Transverse colon (tissue), 4 donors: Measurements from ENCODE around the gene MSI2. TPM values are rescaled to one million over a fixed set of nuclear protein-coding genes. Genes with fewer than 3 reads are reported as not detected.

Source experiments
- DNase-seq: peaks from one replicate; pipeline ENCODE4 v3.0.0-alpha.2; 2019
- H3K27ac ChIP-seq, 4 donors: fragments of 200-600 bp; sonication (generic); 2 replicates each; pipeline ENCODE4 v1.5.1; 2016 to 2018; ENCODE audit warnings: inconsistent platforms in 4 of 4
- H3K27me3 ChIP-seq: fragments of 200-600 bp; sonication (generic); 2 replicates; pipeline ENCODE4 v1.5.1; 2017; ENCODE audit warnings: inconsistent platforms
- H3K36me3 ChIP-seq, 4 donors: fragments of 200-600 bp; sonication (generic); 2 replicates each; pipeline ENCODE4 v1.5.1; 2017 to 2019; ENCODE audit warnings: inconsistent platforms in 4 of 4
- H3K4me1 ChIP-seq, 4 donors: fragments of 200-600 bp; sonication (generic); 2 replicates each; pipeline ENCODE4 v1.5.1; 2017 to 2020; ENCODE audit warnings: inconsistent platforms in 4 of 4
- H3K4me3 ChIP-seq, 4 donors: fragments of 200-600 bp; sonication (generic); 1 replicate in 1 of 4; 2 replicates in 3 of 4; pipeline versions ENCODE4 v1.5.1 to v1.6.1; 2017 to 2019; ENCODE audit warnings: inconsistent platforms in 4 of 4
- H3K9me3 ChIP-seq, 2 donors: fragments of 200-600 bp; sonication (generic); 2 replicates each; pipeline ENCODE4 v1.5.1; 2017 to 2019; ENCODE audit warnings: inconsistent platforms in 2 of 2
- CTCF ChIP-seq, 5 experiments: fragments of 200-600 bp in 3 of 5; fragments of 450-650 bp in 2 of 5; sonication (generic) in 3 of 5; IDR thresholded peaks; 1 replicate in 2 of 5; 2 replicates in 3 of 5; pipeline ENCODE4 v1.5.1; 2016 to 2017; ENCODE audit warnings: antibody characterized with exemption in 5 of 5, inconsistent platforms in 3 of 5, mild to moderate bottlenecking in 2 of 5, moderate library complexity in 1 of 5
- EP300 ChIP-seq: sonication (generic); formaldehyde crosslinking; IDR thresholded peaks from one replicate; pipeline ENCODE4 v1.6.1; 2017; ENCODE audit warnings: antibody characterized with exemption, low read depth
- POLR2A ChIP-seq: fragments of 450-650 bp; IDR thresholded peaks from one replicate; pipeline ENCODE4 v1.6.1; 2016; ENCODE audit warnings: antibody characterized with exemption, mild to moderate bottlenecking, moderate library complexity
- POLR2AphosphoS5 ChIP-seq, 3 donors: sonication (generic); formaldehyde crosslinking; IDR thresholded peaks; one replicate each; pipeline ENCODE4 v1.6.1; 2016; ENCODE audit warnings: antibody characterized with exemption in 3 of 3
- WGBS, 2 donors: methylation state at CpG; one replicate each; pipeline ENCODE4 v1.1.5; 2018; ENCODE audit warnings: low coverage in 1 of 2; 5-methylcytosine and 5-hydroxymethylcytosine counted together
- in situ Hi-C, 4 donors: fragments of 200-750 bp; cut with MboI; loops; one replicate each; pipeline versions ENCODE4 v1.15.0 to v1.15.1; 2017; ENCODE audit warnings: low sequenced_read_pairs in 3 of 4, low pct_ligation_motif_present in 1 of 4, low pct_unique_long_range_greater_than_20kb in 1 of 4
- intact Hi-C: fragments of 100-400 bp; cut with DNase I; formaldehyde crosslinking; loops from one replicate; pipeline ENCODE4 v1.15.1; 2023; ENCODE audit warnings: low total_unique reads
- total RNA-seq, 4 donors: library from RNA; depleted of rRNA; stranded (reverse); fragments of >200 nt; gene quantifications; one replicate each; pipeline ENCODE4 v1.1.0, GENCODE V29; 2016

Gene MSI2
- total RNA-seq, 4 donors from 2014 or later: 20.6 to 36.0 (median 29.3) TPM

GRCh38 chr17:57326336-57326735, 70.0 kb downstream of the MSI2 start:
- Histone ChIP-seq H3K27me3 (no peaks in the 10 kb centered on the region), H3K4me1 (no peaks in the 10 kb centered on the region), H3K36me3 (no peaks in the 10 kb centered on the region), H3K9me3 (no peaks in the 10 kb centered on the region), H3K4me3 (no peak overlapping the region), H3K27ac (no peak overlapping the region)
- in situ Hi-C loops (no loop called here), intact Hi-C loops (no loop called here)
- 89 to 100% methylated on average over 1 to 2 of the region's 2 CpGs for WGBS, 2 donors
- DNase-seq: no peak
- TF ChIP-seq POLR2A (no peak), POLR2AphosphoS5 (IDR thresholded peaks at IDR 0.05) (no peak), EP300 (no peak), CTCF (IDR thresholded peaks at IDR 0.05) (no peak)

- H3K4me1 ChIP-seq: no peaks in the 10 kb centered on the region
- DNase-seq: no peak
- TF ChIP-seq CTCF (IDR thresholded peaks at IDR 0.05): no peak
- TF ChIP-seq POLR2AphosphoS5 (IDR thresholded peaks at IDR 0.05): no peak
- H3K36me3 ChIP-seq: no peaks in the 10 kb centered on the region
- no peak overlapping the region for H3K27ac ChIP-seq
- whole genome bisulfite sequencing, 2 donors: 86 to 89% methylated on average over 1 to 5 of the region's 5 CpGs
- H3K27me3 ChIP-seq: no peaks in the 10 kb centered on the region
- intact Hi-C loops: no loop called here
- in situ Hi-C loops: no loop called here
- H3K4me3 ChIP-seq: no peak overlapping the region
- no peaks in the 10 kb centered on the region for H3K9me3 ChIP-seq
These were observed 70.4 kb downstream of the MSI2 start for GRCh38 chr17:57326764-57327163.

- in situ Hi-C loops: no loop called here
These were observed 71.0 kb downstream of the MSI2 start for GRCh38 chr17:57327176-57327970.

More at GRCh38 chr17:57327176-57327970, 71.0 kb downstream of the MSI2 start:
- 90 to 96% methylated on average over 2 to 6 of the region's 6 CpGs for WGBS, 2 donors
- Histone ChIP-seq H3K36me3 (no peaks in the 10 kb centered on the region), H3K27me3 (no peaks in the 10 kb centered on the region), H3K4me3 (no peak overlapping the region), H3K27ac (no peak overlapping the region), H3K4me1 (no peaks in the 10 kb centered on the region), H3K9me3 (no peaks in the 10 kb centered on the region)
- DNase-seq: no peak
- intact Hi-C loops: no loop called here
- TF ChIP-seq CTCF (IDR thresholded peaks at IDR 0.05) (no peak), POLR2AphosphoS5 (IDR thresholded peaks at IDR 0.05) (no peak), EP300 (no peak), POLR2A (no peak)
